LNCAP (cell line): ENCODE measurements around the gene ST3GAL2.

ENCODE experiments used
- CTCF ChIP-seq: fragments of 450-650 bp; IDR thresholded peaks from 2 replicates; pipeline ENCODE4 v1.5.1; 2017; ENCODE audit warnings: mild to moderate bottlenecking

Gene ST3GAL2

GRCh38 chr16:70419384-70420327, 19.2 kb downstream of the ST3GAL2 start:
- TF ChIP-seq CTCF = no peak

GRCh38 chr16:70418993-70419318, 19.9 kb downstream of the ST3GAL2 start:
- no peak for TF ChIP-seq CTCF

- no peak for TF ChIP-seq CTCF
Observed at GRCh38 chr16:70418274-70418992, 20.5 kb downstream of the ST3GAL2 start.

GRCh38 chr16:70417661-70418060, 21.2 kb downstream of the ST3GAL2 start:
- TF ChIP-seq CTCF = no peak

- TF ChIP-seq CTCF = no peak
Observed at GRCh38 chr16:70416748-70417616, 21.9 kb downstream of the ST3GAL2 start.

- no peak for TF ChIP-seq CTCF
Observed at GRCh38 chr16:70412385-70412784, 26.5 kb downstream of the ST3GAL2 start.

- TF ChIP-seq CTCF = no peak
Observed at GRCh38 chr16:70410734-70411133, 28.2 kb downstream of the ST3GAL2 start.
